Measurements from ENCODE around the gene ELL. TPM values are rescaled to one million over a fixed set of nuclear protein-coding genes. Genes with fewer than 3 reads are reported as not detected.

ELL gene
- total and polyA plus RNA-seq, 9 of the 15 experiments (the other 6 are each of a cell fraction or from before 2014, with no cell fraction given): 0.24 to 22.5 (median 4.1) TPM

GRCh38 chr19:18418029-18418482, 103.8 kb downstream of the ELL start (continued):
- TF ChIP-seq, protein P1, sequence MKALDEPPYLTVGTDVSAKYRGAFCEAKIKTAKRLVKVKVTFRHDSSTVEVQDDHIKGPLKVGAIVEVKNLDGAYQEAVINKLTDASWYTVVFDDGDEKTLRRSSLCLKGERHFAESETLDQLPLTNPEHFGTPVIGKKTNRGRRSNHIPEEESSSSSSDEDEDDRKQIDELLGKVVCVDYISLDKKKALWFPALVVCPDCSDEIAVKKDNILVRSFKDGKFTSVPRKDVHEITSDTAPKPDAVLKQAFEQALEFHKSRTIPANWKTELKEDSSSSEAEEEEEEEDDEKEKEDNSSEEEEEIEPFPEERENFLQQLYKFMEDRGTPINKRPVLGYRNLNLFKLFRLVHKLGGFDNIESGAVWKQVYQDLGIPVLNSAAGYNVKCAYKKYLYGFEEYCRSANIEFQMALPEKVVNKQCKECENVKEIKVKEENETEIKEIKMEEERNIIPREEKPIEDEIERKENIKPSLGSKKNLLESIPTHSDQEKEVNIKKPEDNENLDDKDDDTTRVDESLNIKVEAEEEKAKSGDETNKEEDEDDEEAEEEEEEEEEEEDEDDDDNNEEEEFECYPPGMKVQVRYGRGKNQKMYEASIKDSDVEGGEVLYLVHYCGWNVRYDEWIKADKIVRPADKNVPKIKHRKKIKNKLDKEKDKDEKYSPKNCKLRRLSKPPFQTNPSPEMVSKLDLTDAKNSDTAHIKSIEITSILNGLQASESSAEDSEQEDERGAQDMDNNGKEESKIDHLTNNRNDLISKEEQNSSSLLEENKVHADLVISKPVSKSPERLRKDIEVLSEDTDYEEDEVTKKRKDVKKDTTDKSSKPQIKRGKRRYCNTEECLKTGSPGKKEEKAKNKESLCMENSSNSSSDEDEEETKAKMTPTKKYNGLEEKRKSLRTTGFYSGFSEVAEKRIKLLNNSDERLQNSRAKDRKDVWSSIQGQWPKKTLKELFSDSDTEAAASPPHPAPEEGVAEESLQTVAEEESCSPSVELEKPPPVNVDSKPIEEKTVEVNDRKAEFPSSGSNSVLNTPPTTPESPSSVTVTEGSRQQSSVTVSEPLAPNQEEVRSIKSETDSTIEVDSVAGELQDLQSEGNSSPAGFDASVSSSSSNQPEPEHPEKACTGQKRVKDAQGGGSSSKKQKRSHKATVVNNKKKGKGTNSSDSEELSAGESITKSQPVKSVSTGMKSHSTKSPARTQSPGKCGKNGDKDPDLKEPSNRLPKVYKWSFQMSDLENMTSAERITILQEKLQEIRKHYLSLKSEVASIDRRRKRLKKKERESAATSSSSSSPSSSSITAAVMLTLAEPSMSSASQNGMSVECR (CRISPR knock-in tag; IDR thresholded peaks at IDR 0.05): peak; percentile 7; the same call in 1 of the 2 replicates
- TF ChIP-seq FOXM1 (IDR thresholded peaks at IDR 0.05; ENCODE audit: low read depth): 0 out of 2 replicates have a peak, but pooled peaks have one; percentile 4
- TF ChIP-seq FOXM1 (CRISPR knock-in tag; IDR thresholded peaks at IDR 0.05; ENCODE audit: low read depth): no peak
- TF ChIP-seq, protein P2, sequence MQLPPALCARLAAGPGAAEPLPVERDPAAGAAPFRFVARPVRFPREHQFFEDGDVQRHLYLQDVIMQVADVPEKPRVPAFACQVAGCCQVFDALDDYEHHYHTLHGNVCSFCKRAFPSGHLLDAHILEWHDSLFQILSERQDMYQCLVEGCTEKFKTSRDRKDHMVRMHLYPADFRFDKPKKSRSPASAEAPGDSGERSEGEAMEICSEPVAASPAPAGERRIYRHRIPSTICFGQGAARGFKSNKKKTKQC (CRISPR knock-in tag; IDR thresholded peaks at IDR 0.05): peak; percentile 62; the same call in 1 of the 2 replicates
- TF ChIP-seq, protein P3, sequence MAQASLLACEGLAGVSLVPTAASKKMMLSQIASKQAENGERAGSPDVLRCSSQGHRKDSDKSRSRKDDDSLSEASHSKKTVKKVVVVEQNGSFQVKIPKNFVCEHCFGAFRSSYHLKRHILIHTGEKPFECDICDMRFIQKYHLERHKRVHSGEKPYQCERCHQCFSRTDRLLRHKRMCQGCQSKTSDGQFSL (CRISPR knock-in tag; IDR thresholded peaks at IDR 0.05): peak; percentile 52; the same call in 1 of the 2 replicates
- TF ChIP-seq, protein P3 (tag; IDR thresholded peaks at IDR 0.05): no peak
- no peak for TF ChIP-seq XRCC4 (IDR thresholded peaks at IDR 0.05; ENCODE audit: extremely low read depth, insufficient read depth, insufficient read length)
- TF ChIP-seq KLF6 (CRISPR knock-in tag; IDR thresholded peaks at IDR 0.05; ENCODE audit: borderline replicate concordance): no peak
- no peak for TF ChIP-seq FOXA1 (IDR thresholded peaks at IDR 0.05; ENCODE audit: borderline replicate concordance)
- no peak for TF ChIP-seq ZNF12 (CRISPR knock-in tag; IDR thresholded peaks at IDR 0.05)
- TF ChIP-seq ZNF184 (CRISPR knock-in tag; IDR thresholded peaks at IDR 0.05): no peak
